ENCODE data around the gene EPHA4. TPM values are rescaled to one million over a fixed set of nuclear protein-coding genes. Genes with fewer than 3 reads are reported as not detected.

The EPHA4 gene
- total and polyA plus RNA-seq, 7 experiments from 2014 or later: 8.3 to 42.8 (median 25.3) TPM

- ChIA-PET POLR2A (no interaction called here), CTCF (no interaction called here)
- Histone ChIP-seq H3K4me3 (ENCODE audit: low read length) (no peak overlapping the region), H3K4me1 (ENCODE audit: control insufficient read depth in 2 of 2, insufficient read depth in 2 of 2, low read length in 2 of 2) (no peaks in the 10 kb centered on the region), H3K27me3 (ENCODE audit: control insufficient read depth in 2 of 2, insufficient read depth in 2 of 2, low read length in 2 of 2) (no peaks in the 10 kb centered on the region), H3K27ac (ENCODE audit: low read depth, low read length) (no peak overlapping the region), H3K36me3 (ENCODE audit: control insufficient read depth in 2 of 3, insufficient read depth in 3 of 3, low read length in 3 of 3) (no peaks in the 10 kb centered on the region), H3K9me3 (ENCODE audit: control insufficient read depth in 2 of 3, low read length in 3 of 3) (no peaks in the 10 kb centered on the region)
- ATAC-seq (no peak), DNase-seq (no peak)
- Mint-ChIP-seq H3K27ac (no peak overlapping the region), H3K9me3 (no peaks in the 10 kb centered on the region), H3K36me3 (peaks cover 0 to 13% (median 8%) of the 10 kb centered on the region in 5 donors), H3K4me1 (peaks cover 0 to 5% (median 0%) of the 10 kb centered on the region in 7 donors), H3K27me3 (peaks cover 0 to 8% (median 0%) of the 10 kb centered on the region in 5 donors), H3K4me3 (no peak overlapping the region)
- intact Hi-C loops (cut with micrococcal nuclease): no loop called here
These were observed 87.2 kb downstream of the EPHA4 start for GRCh38 chr2:221484761-221485502.

- no peak for DNase-seq
- POLR2A ChIA-PET: no interaction called here
- peaks cover 0 to 16% (median 8%) of the 10 kb centered on the region in 5 donors for H3K36me3 Mint-ChIP-seq
- H3K9me3 Mint-ChIP-seq: no peaks in the 10 kb centered on the region
- ATAC-seq: no peak
- intact Hi-C loops (cut with micrococcal nuclease): no loop called here
- H3K27me3 Mint-ChIP-seq: no peaks in the 10 kb centered on the region
- H3K4me1 Mint-ChIP-seq: peaks cover 0 to 5% (median 0%) of the 10 kb centered on the region in 7 donors
- H3K4me1 ChIP-seq (ENCODE audit: control insufficient read depth in 2 of 2, insufficient read depth in 2 of 2, low read length in 2 of 2): no peaks in the 10 kb centered on the region
- H3K9me3 ChIP-seq (ENCODE audit: control insufficient read depth in 2 of 3, low read length in 3 of 3): no peaks in the 10 kb centered on the region
- no peak overlapping the region for H3K27ac Mint-ChIP-seq
- CTCF ChIA-PET: interaction anchor here (0.6 kb wide), 1 partner anchor 1231 kb away, joined by 3 read pairs; no protein-coding TSS in a partner anchor
- no peaks in the 10 kb centered on the region for H3K36me3 ChIP-seq (ENCODE audit: control insufficient read depth in 2 of 3, insufficient read depth in 3 of 3, low read length in 3 of 3)
- no peak overlapping the region for H3K27ac ChIP-seq (ENCODE audit: low read depth, low read length)
- no peaks in the 10 kb centered on the region for H3K27me3 ChIP-seq (ENCODE audit: control insufficient read depth in 2 of 2, insufficient read depth in 2 of 2, low read length in 2 of 2)
- no peak overlapping the region for H3K4me3 ChIP-seq (ENCODE audit: low read length)
- H3K4me3 Mint-ChIP-seq: no peak overlapping the region
These were observed 89.2 kb downstream of the EPHA4 start for GRCh38 chr2:221482666-221483455.

- ATAC-seq (no peak), DNase-seq (no peak)
- Mint-ChIP-seq H3K27ac (peak overlapping the region in 1 of 9 donors; percentile 62), H3K9me3 (no peaks in the 10 kb centered on the region), H3K27me3 (no peaks in the 10 kb centered on the region), H3K4me1 (peaks cover 0 to 3% (median 0%) of the 10 kb centered on the region in 7 donors), H3K4me3 (no peak overlapping the region), H3K36me3 (peaks cover 0 to 20% (median 8%) of the 10 kb centered on the region in 5 donors)
- Histone ChIP-seq H3K9me3 (ENCODE audit: control insufficient read depth in 2 of 3, low read length in 3 of 3) (no peaks in the 10 kb centered on the region), H3K27ac (ENCODE audit: low read depth, low read length) (no peak overlapping the region), H3K4me3 (ENCODE audit: low read length) (no peak overlapping the region), H3K36me3 (ENCODE audit: control insufficient read depth in 2 of 3, insufficient read depth in 3 of 3, low read length in 3 of 3) (no peaks in the 10 kb centered on the region), H3K4me1 (ENCODE audit: control insufficient read depth in 2 of 2, insufficient read depth in 2 of 2, low read length in 2 of 2) (no peaks in the 10 kb centered on the region), H3K27me3 (ENCODE audit: control insufficient read depth in 2 of 2, insufficient read depth in 2 of 2, low read length in 2 of 2) (no peaks in the 10 kb centered on the region)
- intact Hi-C loops (cut with micrococcal nuclease): no loop called here
- ChIA-PET CTCF (no interaction called here), POLR2A (no interaction called here)
These were observed 91.3 kb downstream of the EPHA4 start for GRCh38 chr2:221480821-221481220.

- Mint-ChIP-seq H3K27me3 (no peaks in the 10 kb centered on the region), H3K36me3 (peaks cover 0 to 20% (median 8%) of the 10 kb centered on the region in 5 donors), H3K4me3 (no peak overlapping the region), H3K27ac (no peak overlapping the region), H3K4me1 (peaks cover 0 to 3% (median 0%) of the 10 kb centered on the region in 7 donors), H3K9me3 (no peaks in the 10 kb centered on the region)
- intact Hi-C loops (cut with micrococcal nuclease): no loop called here
- DNase-seq (no peak), ATAC-seq (no peak)
- POLR2A ChIA-PET: no interaction called here
- H3K4me3 ChIP-seq (ENCODE audit: low read length): no peak overlapping the region
- H3K9me3 ChIP-seq (ENCODE audit: control insufficient read depth in 2 of 3, low read length in 3 of 3): no peaks in the 10 kb centered on the region
- H3K36me3 ChIP-seq (ENCODE audit: control insufficient read depth in 2 of 3, insufficient read depth in 3 of 3, low read length in 3 of 3): no peaks in the 10 kb centered on the region
- H3K27ac ChIP-seq (ENCODE audit: low read depth, low read length): no peak overlapping the region
- H3K27me3 ChIP-seq (ENCODE audit: control insufficient read depth in 2 of 2, insufficient read depth in 2 of 2, low read length in 2 of 2): no peaks in the 10 kb centered on the region
- CTCF ChIA-PET: no interaction called here
- H3K4me1 ChIP-seq (ENCODE audit: control insufficient read depth in 2 of 2, insufficient read depth in 2 of 2, low read length in 2 of 2): no peaks in the 10 kb centered on the region
These were observed 91.9 kb downstream of the EPHA4 start for GRCh38 chr2:221480163-221480562.

GRCh38 chr2:221478485-221478863 lies 93.6 kb downstream of the EPHA4 start:
- H3K4me3 Mint-ChIP-seq: no peak overlapping the region
- POLR2A ChIA-PET: no interaction called here

GRCh38 chr2:221477714-221478484 lies 94.2 kb downstream of the EPHA4 start:
- ChIA-PET POLR2A (no interaction called here), CTCF (no interaction called here)
- Histone ChIP-seq H3K4me1 (ENCODE audit: control insufficient read depth in 2 of 2, insufficient read depth in 2 of 2, low read length in 2 of 2) (no peaks in the 10 kb centered on the region), H3K27me3 (ENCODE audit: control insufficient read depth in 2 of 2, insufficient read depth in 2 of 2, low read length in 2 of 2) (no peaks in the 10 kb centered on the region), H3K36me3 (ENCODE audit: control insufficient read depth in 2 of 3, insufficient read depth in 3 of 3, low read length in 3 of 3) (no peaks in the 10 kb centered on the region), H3K4me3 (ENCODE audit: low read length) (no peak overlapping the region), H3K9me3 (ENCODE audit: control insufficient read depth in 2 of 3, low read length in 3 of 3) (no peaks in the 10 kb centered on the region), H3K27ac (ENCODE audit: low read depth, low read length) (no peak overlapping the region)
- DNase-seq: no peak
- no peaks in the 10 kb centered on the region for H3K9me3 Mint-ChIP-seq
- H3K27me3 Mint-ChIP-seq: no peaks in the 10 kb centered on the region
- H3K27ac Mint-ChIP-seq: no peak overlapping the region
- H3K4me3 Mint-ChIP-seq: no peak overlapping the region
- intact Hi-C loops (cut with micrococcal nuclease): no loop called here
- no peak for ATAC-seq
- peaks cover 0 to 3% (median 0%) of the 10 kb centered on the region in 7 donors for H3K4me1 Mint-ChIP-seq
- peaks cover 0 to 20% (median 8%) of the 10 kb centered on the region in 5 donors for H3K36me3 Mint-ChIP-seq

More at GRCh38 chr2:221478485-221478863, 93.6 kb downstream of the EPHA4 start:
- Histone ChIP-seq H3K27ac (ENCODE audit: low read depth, low read length) (no peak overlapping the region), H3K4me3 (ENCODE audit: low read length) (no peak overlapping the region), H3K9me3 (ENCODE audit: control insufficient read depth in 2 of 3, low read length in 3 of 3) (no peaks in the 10 kb centered on the region), H3K27me3 (ENCODE audit: control insufficient read depth in 2 of 2, insufficient read depth in 2 of 2, low read length in 2 of 2) (no peaks in the 10 kb centered on the region), H3K4me1 (ENCODE audit: control insufficient read depth in 2 of 2, insufficient read depth in 2 of 2, low read length in 2 of 2) (no peaks in the 10 kb centered on the region), H3K36me3 (ENCODE audit: control insufficient read depth in 2 of 3, insufficient read depth in 3 of 3, low read length in 3 of 3) (no peaks in the 10 kb centered on the region)
- ATAC-seq (no peak), DNase-seq (no peak)
- peaks cover 0 to 20% (median 8%) of the 10 kb centered on the region in 5 donors for H3K36me3 Mint-ChIP-seq
- H3K27me3 Mint-ChIP-seq: no peaks in the 10 kb centered on the region
- H3K27ac Mint-ChIP-seq: no peak overlapping the region
- peaks cover 0 to 3% (median 0%) of the 10 kb centered on the region in 7 donors for H3K4me1 Mint-ChIP-seq
- no peaks in the 10 kb centered on the region for H3K9me3 Mint-ChIP-seq
- intact Hi-C loops (cut with micrococcal nuclease): no loop called here
- CTCF ChIA-PET: no interaction called here
